NCI-H187 treated with DMSO at 0.1 percent for 48 hours (cell line): ENCODE results near the gene FAM169A.
"Not testable (repeated sequence)": the region's sequence is repeated elsewhere in the genome, so short reads cannot be mapped to it uniquely, and the experiment has no call there.

Experiments used
- DNase-seq: peaks from one replicate; lab custom pipeline; 2025; lab: John Stamatoyannopoulos, UW

FAM169A gene

GRCh38 chr5:74865804-74866595, at the start of gene FAM169A:
Gene FAM169A, minus strand, starts transcription at chr5:74866387. Its CDS starts 24,711 bp downstream, at chr5:74841676.
- no peak for DNase-seq

GRCh38 chr5:74915488-74915887, 49.3 kb upstream of the FAM169A start:
- no peak for DNase-seq

GRCh38 chr5:74911421-74911820, 45.2 kb upstream of the FAM169A start:
- not testable (repeated sequence) for DNase-seq

GRCh38 chr5:74909888-74910287, 43.7 kb upstream of the FAM169A start:
- DNase-seq: not testable (repeated sequence)

GRCh38 chr5:74908237-74908636, 42.0 kb upstream of the FAM169A start:
- DNase-seq: not testable (repeated sequence)

- DNase-seq: not testable (repeated sequence)
Observed at GRCh38 chr5:74904713-74905112, 38.5 kb upstream of the FAM169A start.

GRCh38 chr5:74903165-74903787, 37.1 kb upstream of the FAM169A start:
- DNase-seq: no peak

GRCh38 chr5:74897049-74897448, 30.9 kb upstream of the FAM169A start:
- DNase-seq: no peak

GRCh38 chr5:74895906-74896305, 29.7 kb upstream of the FAM169A start:
- no peak for DNase-seq

- no peak for DNase-seq
Observed at GRCh38 chr5:74894351-74894750, 28.2 kb upstream of the FAM169A start.

GRCh38 chr5:74892921-74893320, 26.7 kb upstream of the FAM169A start:
- no peak for DNase-seq

- DNase-seq: no peak
Observed at GRCh38 chr5:74889523-74890105, 23.4 kb upstream of the FAM169A start.

GRCh38 chr5:74888117-74888516, 21.9 kb upstream of the FAM169A start:
- DNase-seq: no peak

GRCh38 chr5:74885170-74885569, 19.0 kb upstream of the FAM169A start:
- DNase-seq: no peak

GRCh38 chr5:74882379-74883134, 16.4 kb upstream of the FAM169A start:
- DNase-seq: not testable (repeated sequence)

- no peak for DNase-seq
Observed at GRCh38 chr5:74877624-74878304, 11.6 kb upstream of the FAM169A start.

- DNase-seq: no peak
Observed at GRCh38 chr5:74875994-74876791, 10.0 kb upstream of the FAM169A start.

GRCh38 chr5:74873525-74874249, 7.5 kb upstream of the FAM169A start:
- DNase-seq: no peak

GRCh38 chr5:74870299-74871067, 4.3 kb upstream of the FAM169A start:
- no peak for DNase-seq
